Neuron (in vitro differentiated cells): ENCODE data around the gene CNIH2.
A peak's percentile ranks its signal among the peaks of the same experiment; 100 is the strongest.
"Not testable (repeated sequence)": the region's sequence is repeated elsewhere in the genome, so short reads cannot be mapped to it uniquely, and the experiment has no call there.

Source experiments
- H2AFZ ChIP-seq: one replicate; pipeline ENCODE4 v1.6.1; 2013; ENCODE audit warnings: low read depth, mild to moderate bottlenecking, inconsistent platforms, low read length, moderate library complexity
- H3K27me3 ChIP-seq: one replicate; pipeline ENCODE4 v1.6.1; 2013; ENCODE audit warnings: low read length; ENCODE audit not compliant: insufficient read depth
- H3K36me3 ChIP-seq: one replicate; pipeline ENCODE4 v1.6.1; 2013; ENCODE audit warnings: low read length; ENCODE audit not compliant: insufficient read depth
- H3K4me1 ChIP-seq: one replicate; pipeline ENCODE4 v1.6.1; 2013; ENCODE audit warnings: low read length; ENCODE audit not compliant: insufficient read depth
- H3K4me3 ChIP-seq: 2 replicates; pipeline ENCODE4 v1.5.1; 2013; ENCODE audit warnings: mild to moderate bottlenecking, low read length, moderate library complexity
- H3K9me3 ChIP-seq: one replicate; pipeline ENCODE4 v1.6.1; 2013; ENCODE audit warnings: low read length

The CNIH2 gene

GRCh38 chr11:66293777-66294625, 16.0 kb downstream of the CNIH2 start:
- H3K27me3 ChIP-seq: peaks cover 62% of the 10 kb centered on the region

GRCh38 chr11:66294626-66295620, 16.9 kb downstream of the CNIH2 start:
- Histone ChIP-seq H3K4me3 (no peak overlapping the region), H3K4me1 (peaks cover 12% of the 10 kb centered on the region), H3K27me3 (peaks cover 62% of the 10 kb centered on the region), H3K9me3 (no peaks in the 10 kb centered on the region), H2AFZ (no peak overlapping the region), H3K36me3 (no peaks in the 10 kb centered on the region)

More at GRCh38 chr11:66293777-66294625, 16.0 kb downstream of the CNIH2 start:
- no peaks in the 10 kb centered on the region for H3K36me3 ChIP-seq
- H3K9me3 ChIP-seq: no peaks in the 10 kb centered on the region
- H3K4me1 ChIP-seq: peaks cover 16% of the 10 kb centered on the region
- H2AFZ ChIP-seq: no peak overlapping the region
- H3K4me3 ChIP-seq: no peak overlapping the region

- H2AFZ ChIP-seq: no peak overlapping the region
- H3K4me1 ChIP-seq: peaks cover under 1% of the 10 kb centered on the region
- H3K4me3 ChIP-seq: no peak overlapping the region
- H3K36me3 ChIP-seq: no peaks in the 10 kb centered on the region
- no peaks in the 10 kb centered on the region for H3K9me3 ChIP-seq
- H3K27me3 ChIP-seq: peaks cover 38% of the 10 kb centered on the region
Observed at GRCh38 chr11:66297610-66298009, 19.6 kb downstream of the CNIH2 start.

GRCh38 chr11:66299186-66299585, 21.2 kb downstream of the CNIH2 start:
- Histone ChIP-seq H3K27me3 (peaks cover 22% of the 10 kb centered on the region), H3K36me3 (no peaks in the 10 kb centered on the region), H3K4me3 (no peak overlapping the region), H2AFZ (no peak overlapping the region), H3K4me1 (no peaks in the 10 kb centered on the region), H3K9me3 (no peaks in the 10 kb centered on the region)

GRCh38 chr11:66302656-66303055, 24.7 kb downstream of the CNIH2 start:
- H2AFZ ChIP-seq: no peak overlapping the region

GRCh38 chr11:66309475-66309874, 31.5 kb downstream of the CNIH2 start:
- Histone ChIP-seq H3K36me3 (no peaks in the 10 kb centered on the region), H2AFZ (no peak overlapping the region), H3K4me3 (no peak overlapping the region), H3K4me1 (peaks cover 3% of the 10 kb centered on the region), H3K9me3 (no peaks in the 10 kb centered on the region), H3K27me3 (no peaks in the 10 kb centered on the region)

More at GRCh38 chr11:66302656-66303055, 24.7 kb downstream of the CNIH2 start:
- H3K4me1 ChIP-seq: no peaks in the 10 kb centered on the region
- no peaks in the 10 kb centered on the region for H3K36me3 ChIP-seq
- no peak overlapping the region for H3K4me3 ChIP-seq
- peaks cover 4% of the 10 kb centered on the region for H3K27me3 ChIP-seq
- no peaks in the 10 kb centered on the region for H3K9me3 ChIP-seq

- no peaks in the 10 kb centered on the region for H3K36me3 ChIP-seq
- no peak overlapping the region for H3K4me3 ChIP-seq
- H2AFZ ChIP-seq: no peak overlapping the region
- H3K9me3 ChIP-seq: no peaks in the 10 kb centered on the region
- no peaks in the 10 kb centered on the region for H3K27me3 ChIP-seq
- H3K4me1 ChIP-seq: peaks cover 3% of the 10 kb centered on the region
Observed at GRCh38 chr11:66310324-66310723, 32.3 kb downstream of the CNIH2 start.

GRCh38 chr11:66310803-66311440, 32.9 kb downstream of the CNIH2 start:
- not testable (repeated sequence) for H3K4me3 ChIP-seq

GRCh38 chr11:66311470-66311964, 33.5 kb downstream of the CNIH2 start:
- H3K27me3 ChIP-seq: no peaks in the 10 kb centered on the region
- H3K9me3 ChIP-seq: no peaks in the 10 kb centered on the region
- peak overlapping the region; percentile 50 for H3K4me3 ChIP-seq
- no peaks in the 10 kb centered on the region for H3K36me3 ChIP-seq
- H3K4me1 ChIP-seq: peaks cover 4% of the 10 kb centered on the region
- peak overlapping the region; percentile 58 for H2AFZ ChIP-seq

More at GRCh38 chr11:66310803-66311440, 32.9 kb downstream of the CNIH2 start:
- not testable (repeated sequence) for H3K36me3 ChIP-seq, H3K9me3 ChIP-seq, H3K4me1 ChIP-seq, H3K27me3 ChIP-seq, H2AFZ ChIP-seq

- H3K9me3 ChIP-seq: no peaks in the 10 kb centered on the region
- no peaks in the 10 kb centered on the region for H3K36me3 ChIP-seq
- peak overlapping the region; percentile 50 for H3K4me3 ChIP-seq
- no peaks in the 10 kb centered on the region for H3K27me3 ChIP-seq
- peaks cover 8% of the 10 kb centered on the region for H3K4me1 ChIP-seq
- peak overlapping the region; percentile 58 for H2AFZ ChIP-seq
Observed at GRCh38 chr11:66311965-66312548, 34.1 kb downstream of the CNIH2 start.

- peak overlapping the region; percentile 58 for H2AFZ ChIP-seq
- peak overlapping the region; percentile 50 for H3K4me3 ChIP-seq
- H3K27me3 ChIP-seq: no peaks in the 10 kb centered on the region
- H3K4me1 ChIP-seq: peaks cover 15% of the 10 kb centered on the region
- no peaks in the 10 kb centered on the region for H3K9me3 ChIP-seq
- H3K36me3 ChIP-seq: no peaks in the 10 kb centered on the region
Observed at GRCh38 chr11:66312549-66313320, 34.8 kb downstream of the CNIH2 start.
